GM12878 (cell line): ENCODE data around the gene UBLCP1. TPM values are rescaled to one million over a fixed set of nuclear protein-coding genes. Genes with fewer than 3 reads are reported as not detected.

Source experiments
- ATAC-seq: fragments of 200-7000 bp; cut with Tn5 transposase; 3 replicates; pipeline ENCODE4 v1.9.1; 2020; ENCODE audit warnings: mild to moderate bottlenecking, moderate library complexity
- BruUV-seq: library from RNA; stranded (reverse); fragments of 400-500 nt; replicated peaks from 2 replicates; lab custom pipeline; 2021; lab: Mats Ljungman, UMichigan
- CTCF ChIA-PET: fragments of 300-600 bp; sonication (Branson Sonifier 250); formaldehyde crosslinking; extraction: SDS; loops from one replicate; lab custom pipeline; 2021; ENCODE audit warnings: inconsistent platforms; lab: Yijun Ruan, JAX
- POLR2A ChIA-PET: fragments of 350-600 bp; formaldehyde crosslinking; extraction: SDS; loops from one replicate; lab custom pipeline; 2021; ENCODE audit warnings: inconsistent platforms; lab: Charles Lee
- RAD21 ChIA-PET: fragments of 300-600 bp; sonication (Branson Sonifier 250); formaldehyde crosslinking; loops from one replicate; lab custom pipeline; 2023; ENCODE audit warnings: antibody characterized with exemption; ENCODE audit not compliant: unreplicated experiment; lab: Charles Lee
- SMC1A ChIA-PET: fragments of 300-600 bp; sonication (Branson Sonifier 250); formaldehyde crosslinking; loops from one replicate; lab custom pipeline; 2023; ENCODE audit not compliant: unreplicated experiment, uncharacterized antibody; lab: Charles Lee
- DNase-seq: peaks from one replicate; pipeline ENCODE4 v3.0.0-alpha.2; 2011; ENCODE audit warnings: low read depth, low spot score
- FAIRE-seq: peaks from 3 replicates; lab custom pipeline; 2011; peaks lifted over from hg19 to GRCh38; lab: Jason Lieb, UNC
- H2AFZ ChIP-seq: 2 replicates; pipeline ENCODE4 v1.6.0; 2011; ENCODE audit warnings: low read depth, low read length, control low read depth; ENCODE audit not compliant: control insufficient read depth
- H3K27ac ChIP-seq: 2 replicates; pipeline ENCODE4 v1.5.1; 2011; ENCODE audit warnings: control low read depth; ENCODE audit not compliant: control insufficient read depth, insufficient read depth
- H3K27me3 ChIP-seq, 2 experiments: replicated peaks in 1 of 2; 2 replicates each; pipeline versions ENCODE4 v1.6.0 to v1.6.1; 2011; ENCODE audit warnings: low read length in 1 of 2; ENCODE audit not compliant: control insufficient read depth in 2 of 2, insufficient read depth in 2 of 2
- H3K36me3 ChIP-seq, 2 experiments: 2 replicates each; pipeline ENCODE4 v1.5.1; 2011; ENCODE audit warnings: low read length in 1 of 2; ENCODE audit not compliant: control insufficient read depth in 2 of 2, insufficient read depth in 2 of 2
- H3K4me1 ChIP-seq: 2 replicates; pipeline ENCODE4 v1.6.1; 2011; ENCODE audit warnings: mild to moderate bottlenecking, low read length, moderate library complexity, mixed read lengths; ENCODE audit not compliant: control insufficient read depth, insufficient read depth
- H3K4me2 ChIP-seq: 2 replicates; pipeline ENCODE4 v1.6.0; 2011; ENCODE audit warnings: control low read depth; ENCODE audit not compliant: control insufficient read depth, insufficient read depth
- H3K4me3 ChIP-seq: fragments of 200-600 bp; sonication (generic); 2 replicates; pipeline ENCODE4 v1.5.1; 2016
- H3K79me2 ChIP-seq: 2 replicates; pipeline ENCODE4 v1.6.0; 2011; ENCODE audit warnings: low read length; ENCODE audit not compliant: control insufficient read depth, insufficient read depth
- H3K9ac ChIP-seq: 2 replicates; pipeline ENCODE4 v1.8.0; 2011; ENCODE audit warnings: low read length, control low read depth, mixed read lengths; ENCODE audit not compliant: control insufficient read depth, insufficient read depth
- H3K9me3 ChIP-seq: replicated peaks from 3 replicates; pipeline ENCODE4 v1.5.1; 2011; ENCODE audit warnings: mild to moderate bottlenecking, low read length; ENCODE audit not compliant: control insufficient read depth, insufficient read depth
- H4K20me1 ChIP-seq: 2 replicates; pipeline ENCODE4 v1.6.0; 2011; ENCODE audit not compliant: control insufficient read depth, insufficient read depth
- ATF3 ChIP-seq: IDR thresholded peaks from 2 replicates; pipeline ENCODE4 v1.6.1; 2011; ENCODE audit warnings: low read depth, mild to moderate bottlenecking, low read length, moderate library complexity, borderline replicate concordance; ENCODE audit errors: extremely low read depth
- BCL11A ChIP-seq: IDR thresholded peaks from 2 replicates; pipeline ENCODE4 v1.6.1; 2011; ENCODE audit warnings: low read depth, low read length
- BMI1 ChIP-seq: fragments of 450-650 bp; IDR thresholded peaks from 2 replicates; pipeline ENCODE4 v1.6.1; 2016; ENCODE audit warnings: mild to moderate bottlenecking, moderate library complexity, borderline replicate concordance
- CUX1 ChIP-seq: IDR thresholded peaks from 2 replicates; pipeline ENCODE4 v1.6.1; 2012; ENCODE audit warnings: improper control_type of control experiment, low read depth, low read length; ENCODE audit not compliant: insufficient replicate concordance
- RFX5 ChIP-seq: IDR thresholded peaks from 2 replicates; pipeline ENCODE4 v1.6.1; 2011; ENCODE audit warnings: low read depth, low read length, improper control_type of control experiment
- SIN3A ChIP-seq: IDR thresholded peaks from 2 replicates; pipeline ENCODE4 v1.6.1; 2012; ENCODE audit warnings: low read depth, low read length, improper control_type of control experiment
- WGBS: methylation state at CpG from one replicate; pipeline ENCODE4 v1.1.6; 2016; ENCODE audit warnings: low lambda C conversion rate; ENCODE audit not compliant: insufficient replicate concordance, insufficient coverage; ENCODE audit errors: missing lambda C conversion rate; 5-methylcytosine and 5-hydroxymethylcytosine counted together
- in situ Hi-C: fragments of 300-500 bp; cut with MboI; formaldehyde crosslinking; loops from 9 replicates; pipeline ENCODE4 v1.14.3; 2018; ENCODE audit warnings: mixed read lengths
- intact Hi-C: fragments of 100-400 bp; cut with micrococcal nuclease; formaldehyde crosslinking; loops from one replicate; pipeline ENCODE4 v1.14.2; 2022; ENCODE audit not compliant: unreplicated experiment
- polyA plus RNA-seq, 11 experiments: library from polyadenylated mRNA; depleted of rRNA in 4 of 11; unstranded in 6 of 11; stranded (reverse) in 5 of 11; fragments of >200 nt; fragmentation: Nextera tagmentation in 4 of 11; fragmentation: Illumina TruSeq in 1 of 11; extraction: Ambion mirVana in 4 of 11; extraction: Trizol in 1 of 11; gene quantifications; 1 replicate in 1 of 11; 2 replicates in 10 of 11; pipeline versions ENCODE4 v1.2.1 to v1.2.3, GENCODE V29; 2011 to 2016; ENCODE audit warnings: inconsistent platforms in 2 of 11, missing spikeins in 2 of 11, low read depth in 1 of 11
- total RNA-seq, 4 experiments: library from RNA; depleted of rRNA in 3 of 4; stranded (reverse); fragments of >200 nt in 3 of 4; fragmentation: Illumina TruSeq in 1 of 4; extraction: Trizol in 1 of 4; gene quantifications; 2 replicates each; pipeline versions ENCODE4 v1.2.1 to v1.2.3, GENCODE V29; 2013 to 2021

UBLCP1 gene
- total and polyA plus RNA-seq, 10 of the 15 experiments (the other 5 are each of a cell fraction or from before 2014, with no cell fraction given) = 18.8 to 44.2 (median 32.1) TPM

DNA sequence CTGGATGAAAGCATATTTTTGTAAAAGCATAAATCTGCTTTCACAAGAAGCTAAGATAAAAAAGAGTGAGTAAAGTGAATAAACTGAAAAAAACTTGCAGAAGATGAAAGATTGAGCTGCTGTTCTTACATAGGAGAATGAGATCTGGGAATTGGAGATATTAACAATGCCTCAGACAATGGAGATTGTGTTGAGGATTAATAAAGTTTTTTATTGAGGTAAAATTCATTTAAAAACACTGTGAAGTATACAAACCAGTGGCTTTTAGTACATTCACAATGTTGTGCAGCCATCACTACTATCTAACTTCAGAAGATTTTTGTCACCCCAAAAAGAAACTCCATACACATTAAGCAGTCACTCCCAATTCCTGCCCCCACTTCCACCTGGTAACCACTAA, 19.7 kb upstream of the UBLCP1 start (continued):
- no peak for TF ChIP-seq ATF3
- no peak for TF ChIP-seq SIN3A

DNA sequence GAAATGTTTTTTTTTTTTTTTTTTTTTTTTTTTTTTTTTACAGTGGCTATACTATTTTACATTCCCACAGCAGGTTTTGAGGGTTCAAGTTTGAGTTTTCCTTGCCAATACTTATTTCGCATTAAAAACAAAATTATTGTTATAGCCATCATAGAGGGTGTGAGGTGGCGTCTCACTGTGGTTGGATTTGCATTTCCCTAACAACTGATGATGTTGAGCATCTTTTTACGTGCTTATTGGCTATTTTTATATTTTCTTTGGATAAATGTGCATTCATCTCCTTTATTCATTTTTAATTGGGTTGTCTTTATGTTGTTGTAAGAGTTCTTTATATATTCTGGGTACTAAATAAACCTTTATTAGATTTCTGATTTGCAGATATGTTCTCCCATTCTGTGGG, 18.9 kb upstream of the UBLCP1 start:
- RAD21 ChIA-PET = interaction anchor here (1.3 kb wide), 1 partner anchor 87 kb away, joined by 4 read pairs; no protein-coding TSS in a partner anchor
- CTCF ChIA-PET = no interaction called here
- intact Hi-C loops = no loop called here
- TF ChIP-seq RFX5 (peak; percentile 80), CUX1 (no peak), BMI1 (no peak), BCL11A (no peak)
- TF ChIP-seq, all 136 proteins: peak for 1
- FAIRE-seq = no peak
- H4K20me1 ChIP-seq = no peaks in the 10 kb centered on the region
- in situ Hi-C loops = no loop called here
- no peaks in the 10 kb centered on the region for H3K36me3 ChIP-seq
- H3K79me2 ChIP-seq = no peaks in the 10 kb centered on the region
- 34% methylated on average over 3 of the region's 3 CpGs for WGBS
- SMC1A ChIA-PET = interaction anchor here (1.6 kb wide), 1 partner anchor 13 kb away, joined by 3 read pairs; no protein-coding TSS in a partner anchor
- no peak overlapping the region for H3K9ac ChIP-seq
- BruUV-seq = no TSS peak
- no peaks in the 10 kb centered on the region for H3K27me3 ChIP-seq
- ATAC-seq = no peak
- POLR2A ChIA-PET = no interaction called here
- H3K4me3 ChIP-seq = no peak overlapping the region
- no peak overlapping the region for H3K27ac ChIP-seq
- H3K9me3 ChIP-seq = no peaks in the 10 kb centered on the region
- H3K4me2 ChIP-seq = no peak overlapping the region
- no peak overlapping the region for H2AFZ ChIP-seq
- DNase-seq = no peak
- no peaks in the 10 kb centered on the region for H3K4me1 ChIP-seq
